ENCODE data around the gene ARHGEF16. TPM values are rescaled to one million over a fixed set of nuclear protein-coding genes. Genes with fewer than 3 reads are reported as not detected.
A peak's percentile ranks its signal among the peaks of the same experiment; 100 is the strongest.

ARHGEF16 gene
- total RNA-seq, 2 donors from 2014 or later, result 0.10 TPM; not detected in 1

DNA sequence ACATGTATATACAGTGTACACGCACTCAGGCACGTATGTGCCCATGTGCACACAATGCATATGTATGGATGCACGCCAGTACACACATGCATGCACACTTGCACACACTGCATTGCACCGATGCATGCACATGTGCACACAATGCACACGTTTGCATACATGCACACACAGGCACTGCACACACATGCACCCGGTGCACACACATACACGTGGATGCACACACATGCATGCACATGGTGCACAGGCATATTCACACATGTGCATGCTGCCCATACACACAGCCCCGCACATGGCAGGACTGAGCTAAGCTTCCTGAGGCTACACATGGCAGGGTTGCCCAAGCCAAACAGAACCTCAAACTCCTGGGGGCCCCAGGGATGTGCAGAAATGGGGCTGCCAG, 19.6 kb downstream of the ARHGEF16 start:
- H3K4me3 Mint-ChIP-seq, result no peak overlapping the region
- no peak overlapping the region for H3K27ac Mint-ChIP-seq
- H3K27me3 Mint-ChIP-seq, result peaks cover 5% of the 10 kb centered on the region
- peaks cover 2% of the 10 kb centered on the region for H3K36me3 Mint-ChIP-seq (ENCODE audit: low read depth)
- DNase-seq (no peak), ATAC-seq (no peak)
- no peaks in the 10 kb centered on the region for H3K9me3 ChIP-seq (ENCODE audit: control insufficient read depth, low read length, poor library complexity, severe bottlenecking)
- H3K4me1 Mint-ChIP-seq, result peaks cover 6% of the 10 kb centered on the region

DNA sequence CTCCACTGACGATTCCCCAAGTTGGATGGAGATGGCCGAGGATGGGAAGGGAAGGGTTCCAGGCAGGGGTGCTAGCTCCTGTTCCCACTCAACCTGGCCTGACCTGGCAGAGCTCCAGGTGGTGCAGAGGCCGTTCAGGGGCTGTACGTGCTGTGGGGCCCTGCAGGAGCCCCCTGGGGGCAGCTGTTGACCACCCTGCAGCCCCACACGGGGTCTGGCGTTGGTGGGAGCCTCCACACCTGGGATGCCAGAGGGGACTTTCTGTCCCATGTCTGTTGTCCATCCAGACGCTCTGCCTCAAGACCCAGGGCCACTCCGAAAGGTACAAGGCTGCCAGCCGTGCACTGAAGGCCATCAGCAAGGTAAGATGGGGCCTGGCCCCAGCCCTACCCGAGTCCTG, 20.0 kb downstream of the ARHGEF16 start:
- no peak overlapping the region for H3K4me3 Mint-ChIP-seq

DNA sequence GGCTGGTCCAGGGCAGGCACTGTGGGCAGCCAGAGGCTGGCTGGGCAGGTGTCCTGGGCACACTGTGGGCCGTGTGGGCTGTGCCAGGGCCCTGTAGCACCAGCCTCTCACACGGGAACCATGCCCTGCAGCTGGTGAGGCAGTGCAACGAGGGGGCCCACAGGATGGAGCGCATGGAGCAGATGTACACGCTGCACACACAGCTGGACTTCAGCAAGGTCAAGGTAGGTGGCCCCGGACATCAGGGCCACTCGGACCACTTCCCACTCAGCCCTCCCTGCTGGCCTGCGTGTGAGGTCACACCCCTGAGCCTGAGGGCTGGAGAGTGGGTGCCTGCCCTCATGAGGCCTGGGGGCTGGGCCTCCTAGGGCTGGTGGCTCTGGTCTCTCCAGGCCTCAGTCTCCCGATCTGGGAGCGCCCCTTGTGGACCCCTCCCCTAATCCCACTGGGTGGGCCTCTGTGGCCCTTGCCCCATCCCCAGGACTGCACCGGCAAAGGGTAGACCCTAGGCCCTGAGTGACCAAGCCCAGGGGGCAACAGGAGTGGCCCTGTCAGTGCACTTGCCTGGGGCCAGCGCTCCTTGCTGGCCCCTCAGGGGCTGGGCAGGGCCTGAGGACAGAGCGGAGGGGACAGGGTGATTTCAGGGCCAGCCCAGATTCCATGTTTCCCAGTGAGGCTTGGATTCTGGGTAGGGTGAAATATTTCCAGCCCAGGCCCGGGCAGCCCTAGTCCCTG, 21.5 kb downstream of the ARHGEF16 start:
- no peaks in the 10 kb centered on the region for H3K36me3 Mint-ChIP-seq (ENCODE audit: low read depth)
- H3K4me1 Mint-ChIP-seq, result peaks cover 2% of the 10 kb centered on the region

More for the DNA sequence above, 20.0 kb downstream of the ARHGEF16 start:
- H3K36me3 Mint-ChIP-seq (ENCODE audit: low read depth), result peaks cover 2% of the 10 kb centered on the region
- H3K27me3 Mint-ChIP-seq, result peaks cover 5% of the 10 kb centered on the region
- H3K9me3 ChIP-seq (ENCODE audit: control insufficient read depth, low read length, poor library complexity, severe bottlenecking), result no peaks in the 10 kb centered on the region
- peaks cover 6% of the 10 kb centered on the region for H3K4me1 Mint-ChIP-seq
- H3K27ac Mint-ChIP-seq, result no peak overlapping the region
- DNase-seq (no peak), ATAC-seq (no peak)

DNA sequence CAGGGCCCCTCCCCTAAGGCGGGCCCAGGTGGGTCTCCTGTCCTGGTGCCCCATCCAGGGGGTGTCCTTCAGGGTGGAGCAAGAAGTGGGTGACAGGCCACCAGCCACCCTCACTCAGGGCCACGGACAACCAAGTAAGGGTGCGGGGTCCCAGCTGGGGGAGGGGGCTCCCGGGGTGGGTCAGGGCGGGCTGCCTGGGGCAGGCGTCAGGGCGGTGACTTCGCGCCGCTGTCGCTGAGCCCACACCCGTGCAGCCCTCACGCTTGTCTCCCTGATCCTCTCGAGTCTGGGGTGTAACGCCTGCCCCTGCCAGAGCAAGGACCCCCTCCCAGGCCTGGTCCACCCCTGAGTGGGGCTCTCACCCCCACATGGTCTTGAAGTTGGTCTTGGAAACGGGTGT, 22.2 kb downstream of the ARHGEF16 start:
- H3K4me1 Mint-ChIP-seq, result peaks cover 2% of the 10 kb centered on the region
- H3K4me3 Mint-ChIP-seq, result no peak overlapping the region
- no peak for ATAC-seq
- no peaks in the 10 kb centered on the region for H3K9me3 ChIP-seq (ENCODE audit: control insufficient read depth, low read length, poor library complexity, severe bottlenecking)
- no peaks in the 10 kb centered on the region for H3K36me3 Mint-ChIP-seq (ENCODE audit: low read depth)
- DNase-seq, result no peak
- peaks cover 5% of the 10 kb centered on the region for H3K27me3 Mint-ChIP-seq
- no peak overlapping the region for H3K27ac Mint-ChIP-seq

More for the DNA sequence above, 21.5 kb downstream of the ARHGEF16 start:
- ATAC-seq, result no peak
- no peaks in the 10 kb centered on the region for H3K9me3 ChIP-seq (ENCODE audit: control insufficient read depth, low read length, poor library complexity, severe bottlenecking)
- Mint-ChIP-seq H3K4me3 (no peak overlapping the region), H3K27ac (no peak overlapping the region), H3K27me3 (peaks cover 5% of the 10 kb centered on the region)
- DNase-seq, result no peak

DNA sequence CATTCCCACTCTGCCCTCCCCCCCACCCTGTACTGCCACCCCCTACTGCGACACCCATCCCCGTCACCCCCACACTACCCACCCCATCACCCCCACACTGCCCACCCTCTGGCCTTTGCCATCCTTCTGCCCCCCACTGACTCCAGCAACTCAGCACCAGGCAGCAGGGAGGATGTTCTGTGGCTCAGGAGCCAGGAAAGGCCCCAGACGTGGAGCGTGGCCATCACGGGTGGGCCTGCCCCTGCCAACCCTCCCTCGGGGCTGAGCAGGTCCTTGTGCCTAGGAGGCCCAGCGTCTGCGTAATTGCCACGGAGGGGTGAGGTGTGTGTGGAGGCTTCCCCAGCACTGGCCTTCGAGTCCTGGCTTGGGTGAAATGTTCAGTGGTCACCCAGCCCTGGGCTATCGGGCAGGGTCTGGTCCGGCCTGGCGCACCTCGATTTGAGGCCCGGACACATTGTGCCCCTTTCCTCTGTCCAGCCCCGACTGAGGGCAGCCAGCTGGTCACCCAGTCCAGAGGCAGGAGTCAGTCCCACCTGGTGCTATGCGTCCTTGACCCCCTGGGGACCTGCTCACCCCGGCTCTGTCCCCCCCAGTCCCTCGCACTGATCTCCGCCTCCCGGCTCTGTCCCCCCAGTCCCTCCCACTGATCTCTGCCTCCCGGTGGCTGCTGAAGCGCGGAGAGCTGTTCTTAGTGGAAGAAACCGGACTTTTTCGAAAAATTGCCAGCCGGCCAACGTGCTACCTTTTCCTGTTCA, 23.0 kb downstream of the ARHGEF16 start:
- no peak for DNase-seq
- ATAC-seq, result no peak
- no peak overlapping the region for H3K4me3 Mint-ChIP-seq
- H3K9me3 ChIP-seq (ENCODE audit: control insufficient read depth, low read length, poor library complexity, severe bottlenecking), result no peaks in the 10 kb centered on the region
- no peak overlapping the region for H3K27ac Mint-ChIP-seq
- H3K4me1 Mint-ChIP-seq, result peaks cover 2% of the 10 kb centered on the region
- H3K27me3 Mint-ChIP-seq, result peaks cover 5% of the 10 kb centered on the region
- H3K36me3 Mint-ChIP-seq (ENCODE audit: low read depth), result no peaks in the 10 kb centered on the region

DNA sequence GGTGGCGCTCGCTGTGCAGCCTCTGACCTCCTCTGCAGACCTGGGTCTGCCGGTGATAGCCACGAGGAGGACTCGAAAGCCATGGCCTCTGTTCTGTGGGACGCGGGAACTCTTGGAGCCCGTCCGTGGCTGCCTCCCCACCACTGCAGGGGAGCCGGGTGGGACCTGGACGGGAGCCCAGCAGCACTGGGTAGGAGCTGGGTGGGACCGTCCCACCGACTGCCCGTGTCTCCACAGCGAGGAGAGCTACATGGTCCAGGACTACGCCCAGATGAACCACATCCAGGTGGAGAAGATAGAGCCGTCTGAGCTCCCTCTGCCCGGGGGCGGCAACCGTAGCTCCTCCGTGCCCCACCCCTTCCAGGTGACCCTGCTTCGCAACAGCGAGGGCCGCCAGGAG, 23.7 kb downstream of the ARHGEF16 start:
- no peaks in the 10 kb centered on the region for H3K36me3 Mint-ChIP-seq (ENCODE audit: low read depth)
- no peak overlapping the region for H3K4me3 Mint-ChIP-seq
- H3K9me3 ChIP-seq (ENCODE audit: control insufficient read depth, low read length, poor library complexity, severe bottlenecking), result no peaks in the 10 kb centered on the region
- peaks cover 2% of the 10 kb centered on the region for H3K4me1 Mint-ChIP-seq
- ATAC-seq (no peak), DNase-seq (no peak)
- no peak overlapping the region for H3K27ac Mint-ChIP-seq
- peaks cover 5% of the 10 kb centered on the region for H3K27me3 Mint-ChIP-seq

DNA sequence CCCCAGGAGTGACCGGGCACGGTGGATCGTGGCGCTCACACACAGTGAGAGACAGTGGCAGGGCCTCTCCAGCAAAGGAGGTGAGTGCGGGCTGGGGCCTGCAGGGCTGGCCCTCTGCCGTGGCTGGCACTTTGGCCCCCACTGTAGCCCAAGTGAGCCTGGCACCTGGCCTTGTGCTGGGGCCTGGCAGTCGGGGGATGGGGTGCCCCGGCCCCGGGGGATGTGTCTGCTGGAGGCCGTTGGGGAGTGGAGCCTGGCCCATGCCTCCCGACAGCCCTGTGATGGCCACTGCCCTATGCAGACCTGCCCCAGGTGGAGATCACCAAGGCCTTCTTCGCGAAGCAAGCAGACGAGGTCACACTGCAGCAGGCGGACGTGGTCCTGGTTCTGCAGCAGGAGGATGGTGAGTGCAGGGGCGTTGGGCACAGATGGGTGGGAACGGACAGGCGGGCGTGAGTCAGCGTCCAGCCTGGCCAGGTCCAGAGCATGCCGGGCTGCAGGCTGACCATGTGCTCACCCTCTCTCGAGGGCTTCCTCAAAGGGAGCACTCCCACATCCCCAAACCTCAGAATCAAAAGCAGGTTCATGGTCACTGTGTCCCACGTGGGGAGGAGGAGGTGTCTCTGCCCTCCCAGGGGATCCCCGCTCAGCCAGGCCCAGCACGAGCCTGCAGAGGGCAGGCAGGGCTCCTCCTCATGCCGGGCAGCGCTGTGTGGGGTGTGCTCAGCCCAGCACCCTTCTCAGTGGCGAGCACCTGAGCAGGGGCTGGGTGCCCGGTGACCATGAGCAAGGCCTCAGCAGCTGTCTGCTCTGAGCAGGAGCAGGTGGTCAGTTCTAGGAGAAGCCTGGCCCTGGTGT, 25.3 kb downstream of the ARHGEF16 start:
- no peaks in the 10 kb centered on the region for H3K27me3 Mint-ChIP-seq
- H3K9me3 ChIP-seq (ENCODE audit: control insufficient read depth, low read length, poor library complexity, severe bottlenecking), result no peaks in the 10 kb centered on the region
- peaks cover 2% of the 10 kb centered on the region for H3K4me1 Mint-ChIP-seq
- no peaks in the 10 kb centered on the region for H3K36me3 Mint-ChIP-seq (ENCODE audit: low read depth)
- no peak overlapping the region for H3K4me3 Mint-ChIP-seq
- DNase-seq (no peak), ATAC-seq (no peak)
- H3K27ac Mint-ChIP-seq, result no peak overlapping the region

DNA sequence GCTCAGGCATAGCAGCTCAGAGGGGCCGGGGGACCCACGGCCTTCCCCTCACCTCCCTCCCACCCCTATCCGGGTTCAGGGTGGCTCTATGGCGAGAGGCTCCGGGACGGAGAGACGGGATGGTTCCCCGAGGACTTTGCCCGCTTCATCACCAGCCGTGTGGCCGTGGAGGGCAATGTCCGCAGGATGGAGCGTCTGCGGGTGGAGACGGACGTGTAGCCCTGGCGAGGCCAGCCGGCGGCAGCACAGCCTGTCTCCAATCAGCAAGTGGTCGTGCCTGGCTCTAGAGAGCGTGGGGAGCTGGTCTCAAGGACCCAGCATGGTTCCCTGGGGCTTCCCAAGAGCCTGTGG, 25.9 kb downstream of the ARHGEF16 start:
- no peaks in the 10 kb centered on the region for H3K27me3 Mint-ChIP-seq
- DNase-seq (no peak), ATAC-seq (no peak)
- H3K4me3 Mint-ChIP-seq, result no peak overlapping the region
- H3K36me3 Mint-ChIP-seq (ENCODE audit: low read depth), result no peaks in the 10 kb centered on the region
- H3K27ac Mint-ChIP-seq, result no peak overlapping the region
- no peaks in the 10 kb centered on the region for H3K9me3 ChIP-seq (ENCODE audit: control insufficient read depth, low read length, poor library complexity, severe bottlenecking)
- H3K4me1 Mint-ChIP-seq, result peaks cover 2% of the 10 kb centered on the region

DNA sequence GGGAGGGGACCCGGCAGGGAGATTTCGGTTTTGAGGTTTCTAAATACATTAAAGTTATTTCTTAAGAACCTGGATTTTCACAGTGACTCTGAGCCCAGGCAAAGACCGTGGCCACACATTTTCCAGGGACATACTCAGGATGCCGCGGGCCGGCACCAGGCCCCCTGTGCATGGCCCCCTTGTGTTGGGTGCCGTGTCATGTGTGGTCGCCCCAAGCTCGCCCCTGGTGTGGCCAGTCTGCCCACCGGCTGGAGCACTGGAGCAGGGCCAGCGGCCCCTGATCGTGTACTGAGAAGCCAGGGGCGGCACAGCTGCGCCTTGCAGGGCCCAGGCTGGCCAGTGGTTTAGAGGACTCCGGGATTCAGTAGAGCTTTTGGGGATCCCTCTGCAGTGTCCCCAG, 26.6 kb downstream of the ARHGEF16 start:
- H3K27me3 Mint-ChIP-seq, result no peaks in the 10 kb centered on the region
- peaks cover 2% of the 10 kb centered on the region for H3K4me1 Mint-ChIP-seq
- H3K27ac Mint-ChIP-seq, result no peak overlapping the region
- DNase-seq (no peak), ATAC-seq (no peak)
- no peaks in the 10 kb centered on the region for H3K9me3 ChIP-seq (ENCODE audit: control insufficient read depth, low read length, poor library complexity, severe bottlenecking)
- H3K36me3 Mint-ChIP-seq (ENCODE audit: low read depth), result no peaks in the 10 kb centered on the region
- H3K4me3 Mint-ChIP-seq, result no peak overlapping the region

DNA sequence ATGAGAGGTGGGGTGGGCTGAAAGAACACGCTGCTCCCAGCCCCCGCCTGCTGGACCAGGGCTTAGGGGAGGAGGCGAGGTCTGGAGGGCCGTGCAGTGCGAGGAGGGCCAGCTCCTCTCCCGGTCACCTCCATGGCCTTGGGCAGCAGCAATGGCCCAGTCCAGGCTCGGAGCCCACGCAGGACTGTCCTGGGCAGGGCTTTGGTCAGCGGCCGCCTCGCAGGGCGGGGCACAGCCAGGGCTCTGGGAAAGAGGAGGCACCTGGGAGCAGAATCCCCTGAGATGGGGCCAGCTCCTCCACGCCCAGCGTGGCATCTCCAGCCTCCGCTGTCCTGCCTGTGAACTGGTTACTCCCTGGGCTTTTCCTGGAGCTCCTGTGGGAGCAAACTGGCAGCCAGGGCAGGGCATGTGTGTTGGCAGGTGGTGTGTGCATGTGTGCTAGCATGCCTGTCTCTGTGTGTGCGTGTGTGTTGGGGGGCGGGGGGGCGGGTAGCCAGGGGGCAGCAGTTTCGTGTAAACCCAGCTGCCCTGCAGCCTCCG, 27.4 kb downstream of the ARHGEF16 start:
- DNase-seq (no peak), ATAC-seq (no peak)
- no peaks in the 10 kb centered on the region for H3K36me3 Mint-ChIP-seq (ENCODE audit: low read depth)
- H3K4me1 Mint-ChIP-seq, result peaks cover 2% of the 10 kb centered on the region
- H3K27ac Mint-ChIP-seq, result no peak overlapping the region
- H3K4me3 Mint-ChIP-seq, result no peak overlapping the region
- H3K27me3 Mint-ChIP-seq, result no peaks in the 10 kb centered on the region
- H3K9me3 ChIP-seq (ENCODE audit: control insufficient read depth, low read length, poor library complexity, severe bottlenecking), result no peaks in the 10 kb centered on the region

DNA sequence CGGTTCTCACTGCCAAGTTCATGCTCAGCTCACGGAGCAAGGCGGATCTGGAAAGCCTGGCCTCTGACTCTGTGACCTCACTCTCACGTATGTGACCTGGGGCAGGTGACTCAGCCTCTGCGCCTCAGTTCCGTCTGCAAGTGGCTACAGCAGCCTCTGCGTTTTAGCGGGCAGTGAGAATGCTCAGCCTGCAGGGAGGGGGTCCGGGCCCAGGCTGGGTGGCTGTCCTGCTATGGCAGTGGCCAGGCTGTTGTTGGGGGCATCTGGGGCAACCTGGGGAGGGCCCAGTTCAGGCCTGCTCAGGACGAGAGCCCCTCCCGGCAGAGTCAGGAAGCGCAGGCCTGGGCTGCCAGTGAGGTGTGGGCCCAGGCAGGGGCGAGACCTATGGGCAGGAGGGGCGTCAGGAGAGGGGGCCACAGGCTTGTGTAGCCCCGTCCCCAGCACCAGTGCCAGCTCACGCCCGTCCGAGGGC, 27.9 kb downstream of the ARHGEF16 start:
- Mint-ChIP-seq H3K27ac (no peak overlapping the region), H3K4me3 (no peak overlapping the region), H3K4me1 (peaks cover 2% of the 10 kb centered on the region), H3K36me3 (ENCODE audit: low read depth) (no peaks in the 10 kb centered on the region), H3K27me3 (no peaks in the 10 kb centered on the region)
- DNase-seq (no peak), ATAC-seq (peak; percentile 37)
- H3K9me3 ChIP-seq (ENCODE audit: control insufficient read depth, low read length, poor library complexity, severe bottlenecking), result no peaks in the 10 kb centered on the region

DNA sequence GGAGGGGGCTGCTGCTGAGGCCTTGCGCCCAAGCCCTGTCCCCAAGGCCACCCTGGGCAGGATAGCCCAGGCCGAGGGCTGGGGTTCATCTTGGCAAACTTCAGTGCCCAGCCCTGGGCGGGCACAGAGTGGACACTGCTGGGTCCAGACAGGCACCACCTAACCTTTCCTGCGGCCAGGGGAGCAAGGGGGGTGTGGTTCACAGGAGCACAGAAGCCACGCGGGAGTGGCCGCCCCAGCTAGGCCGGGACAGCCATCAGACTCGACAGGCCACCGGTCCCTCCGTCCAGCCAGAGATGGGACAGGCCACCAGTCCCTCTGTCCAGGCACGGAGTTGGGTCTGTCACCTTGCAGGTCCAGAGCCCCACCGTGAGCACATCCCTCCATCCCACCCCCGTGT, 28.9 kb downstream of the ARHGEF16 start:
- H3K4me3 Mint-ChIP-seq, result no peak overlapping the region
- DNase-seq (no peak), ATAC-seq (no peak)
- no peak overlapping the region for H3K27ac Mint-ChIP-seq
- peaks cover under 1% of the 10 kb centered on the region for H3K9me3 ChIP-seq (ENCODE audit: control insufficient read depth, low read length, poor library complexity, severe bottlenecking)
- H3K4me1 Mint-ChIP-seq, result peaks cover 2% of the 10 kb centered on the region
- H3K27me3 Mint-ChIP-seq, result no peaks in the 10 kb centered on the region
- no peaks in the 10 kb centered on the region for H3K36me3 Mint-ChIP-seq (ENCODE audit: low read depth)

Measured in T-helper 17 cell (primary cell).